SK-N-SH treated with all-trans-retinoic acid at 6 μM for 48 hours (cell line): ENCODE results near the gene TMEM132C.

ENCODE experiments used
- BACH2 ChIP-seq: fragments of 250-450 bp; sonication (Bioruptor Pico); IDR thresholded peaks from 2 replicates; pipeline ENCODE4 v1.9.0; 2021; ENCODE audit warnings: mild to moderate bottlenecking, borderline replicate concordance
- ZFP3 ChIP-seq: fragments of 250-450 bp; sonication (Bioruptor Pico); IDR thresholded peaks from 2 replicates; pipeline ENCODE4 v1.5.0; 2020; ENCODE audit warnings: mild to moderate bottlenecking, moderate library complexity
- ZNF8 ChIP-seq: fragments of 450-650 bp; formaldehyde crosslinking; IDR thresholded peaks from 2 replicates; pipeline ENCODE4 v1.5.0; 2020; ENCODE audit warnings: mild to moderate bottlenecking, moderate library complexity
- TF ChIP-seq, protein P1 (sequence below): fragments of 250-450 bp; sonication (Bioruptor Pico); IDR thresholded peaks from 2 replicates; pipeline ENCODE4 v1.5.1; 2021; ENCODE audit warnings: mild to moderate bottlenecking, moderate library complexity
- TF ChIP-seq, protein P2 (sequence below): fragments of 250-450 bp; sonication (Bioruptor Pico); IDR thresholded peaks from 2 replicates; pipeline ENCODE4 v1.8.0; 2020; ENCODE audit warnings: mild to moderate bottlenecking, moderate library complexity, borderline replicate concordance
- TF ChIP-seq, protein P3 (sequence below): fragments of 250-450 bp; sonication (Bioruptor Pico); IDR thresholded peaks from 2 replicates; pipeline ENCODE4 v1.8.0; 2021; ENCODE audit warnings: low read depth, mild to moderate bottlenecking, moderate library complexity, borderline replicate concordance

DNA sequence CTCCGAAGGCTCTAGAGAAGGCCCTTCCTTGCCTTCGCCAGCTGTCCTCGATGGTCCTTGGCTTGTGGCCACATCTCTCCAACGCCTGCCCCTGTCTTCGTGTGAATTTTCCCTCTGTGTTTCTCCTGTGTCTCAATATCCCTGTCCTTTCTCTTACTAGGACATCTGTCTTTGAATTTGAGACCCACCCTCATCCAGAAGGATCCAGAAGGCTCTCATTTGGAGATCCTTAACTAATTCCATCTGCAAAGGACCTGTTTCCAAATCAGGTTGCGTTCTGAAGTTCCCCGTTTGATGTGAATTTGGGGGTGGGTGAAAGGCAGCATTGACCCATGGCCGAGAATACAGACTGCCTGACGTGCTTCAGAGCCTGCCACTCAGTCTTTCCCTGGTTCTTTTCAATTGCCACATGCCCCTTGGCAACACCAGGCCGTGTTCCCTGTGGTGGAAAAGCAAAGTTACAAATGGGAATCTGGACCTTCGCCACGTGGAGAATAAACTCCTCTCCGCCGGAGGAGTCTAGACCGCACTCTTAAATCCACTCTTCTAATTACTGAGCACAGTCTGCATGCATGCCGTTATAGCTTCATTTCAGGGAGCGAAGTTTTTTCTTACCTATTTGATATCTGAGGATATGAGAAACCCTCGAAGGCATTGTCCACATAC lies 158.8 kb downstream of the TMEM132C start:
- TF ChIP-seq ZFP3 (CRISPR knock-in tag), result no peak
- TF ChIP-seq, protein P1, sequence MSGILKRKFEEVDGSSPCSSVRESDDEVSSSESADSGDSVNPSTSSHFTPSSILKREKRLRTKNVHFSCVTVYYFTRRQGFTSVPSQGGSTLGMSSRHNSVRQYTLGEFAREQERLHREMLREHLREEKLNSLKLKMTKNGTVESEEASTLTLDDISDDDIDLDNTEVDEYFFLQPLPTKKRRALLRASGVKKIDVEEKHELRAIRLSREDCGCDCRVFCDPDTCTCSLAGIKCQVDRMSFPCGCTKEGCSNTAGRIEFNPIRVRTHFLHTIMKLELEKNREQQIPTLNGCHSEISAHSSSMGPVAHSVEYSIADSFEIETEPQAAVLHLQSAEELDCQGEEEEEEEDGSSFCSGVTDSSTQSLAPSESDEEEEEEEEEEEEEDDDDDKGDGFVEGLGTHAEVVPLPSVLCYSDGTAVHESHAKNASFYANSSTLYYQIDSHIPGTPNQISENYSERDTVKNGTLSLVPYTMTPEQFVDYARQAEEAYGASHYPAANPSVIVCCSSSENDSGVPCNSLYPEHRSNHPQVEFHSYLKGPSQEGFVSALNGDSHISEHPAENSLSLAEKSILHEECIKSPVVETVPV (CRISPR knock-in tag), result no peak
- TF ChIP-seq, protein P2, sequence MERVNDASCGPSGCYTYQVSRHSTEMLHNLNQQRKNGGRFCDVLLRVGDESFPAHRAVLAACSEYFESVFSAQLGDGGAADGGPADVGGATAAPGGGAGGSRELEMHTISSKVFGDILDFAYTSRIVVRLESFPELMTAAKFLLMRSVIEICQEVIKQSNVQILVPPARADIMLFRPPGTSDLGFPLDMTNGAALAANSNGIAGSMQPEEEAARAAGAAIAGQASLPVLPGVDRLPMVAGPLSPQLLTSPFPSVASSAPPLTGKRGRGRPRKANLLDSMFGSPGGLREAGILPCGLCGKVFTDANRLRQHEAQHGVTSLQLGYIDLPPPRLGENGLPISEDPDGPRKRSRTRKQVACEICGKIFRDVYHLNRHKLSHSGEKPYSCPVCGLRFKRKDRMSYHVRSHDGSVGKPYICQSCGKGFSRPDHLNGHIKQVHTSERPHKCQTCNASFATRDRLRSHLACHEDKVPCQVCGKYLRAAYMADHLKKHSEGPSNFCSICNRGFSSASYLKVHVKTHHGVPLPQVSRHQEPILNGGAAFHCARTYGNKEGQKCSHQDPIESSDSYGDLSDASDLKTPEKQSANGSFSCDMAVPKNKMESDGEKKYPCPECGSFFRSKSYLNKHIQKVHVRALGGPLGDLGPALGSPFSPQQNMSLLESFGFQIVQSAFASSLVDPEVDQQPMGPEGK (CRISPR knock-in tag), result no peak
- TF ChIP-seq, protein P3, sequence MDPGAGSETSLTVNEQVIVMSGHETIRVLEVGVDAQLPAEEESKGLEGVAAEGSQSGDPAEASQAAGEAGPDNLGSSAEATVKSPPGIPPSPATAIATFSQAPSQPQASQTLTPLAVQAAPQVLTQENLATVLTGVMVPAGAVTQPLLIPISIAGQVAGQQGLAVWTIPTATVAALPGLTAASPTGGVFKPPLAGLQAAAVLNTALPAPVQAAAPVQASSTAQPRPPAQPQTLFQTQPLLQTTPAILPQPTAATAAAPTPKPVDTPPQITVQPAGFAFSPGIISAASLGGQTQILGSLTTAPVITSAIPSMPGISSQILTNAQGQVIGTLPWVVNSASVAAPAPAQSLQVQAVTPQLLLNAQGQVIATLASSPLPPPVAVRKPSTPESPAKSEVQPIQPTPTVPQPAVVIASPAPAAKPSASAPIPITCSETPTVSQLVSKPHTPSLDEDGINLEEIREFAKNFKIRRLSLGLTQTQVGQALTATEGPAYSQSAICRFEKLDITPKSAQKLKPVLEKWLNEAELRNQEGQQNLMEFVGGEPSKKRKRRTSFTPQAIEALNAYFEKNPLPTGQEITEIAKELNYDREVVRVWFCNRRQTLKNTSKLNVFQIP (CRISPR knock-in tag), result no peak
- no peak for TF ChIP-seq BACH2
- no peak for TF ChIP-seq ZNF8 (CRISPR knock-in tag)
